HG03066 (cell line): Measurements from ENCODE around the gene MAT1A.
"Not testable (repeated sequence)": the region's sequence is repeated elsewhere in the genome, so short reads cannot be mapped to it uniquely, and the experiment has no call there.

Experiments used
- ATAC-seq: cut with Tn5 transposase; IDR thresholded peaks from one replicate; pipeline ENCODE4 v1.9.1; 2021; ENCODE audit warnings: low read depth; ENCODE audit not compliant: unreplicated experiment

Gene MAT1A

DNA sequence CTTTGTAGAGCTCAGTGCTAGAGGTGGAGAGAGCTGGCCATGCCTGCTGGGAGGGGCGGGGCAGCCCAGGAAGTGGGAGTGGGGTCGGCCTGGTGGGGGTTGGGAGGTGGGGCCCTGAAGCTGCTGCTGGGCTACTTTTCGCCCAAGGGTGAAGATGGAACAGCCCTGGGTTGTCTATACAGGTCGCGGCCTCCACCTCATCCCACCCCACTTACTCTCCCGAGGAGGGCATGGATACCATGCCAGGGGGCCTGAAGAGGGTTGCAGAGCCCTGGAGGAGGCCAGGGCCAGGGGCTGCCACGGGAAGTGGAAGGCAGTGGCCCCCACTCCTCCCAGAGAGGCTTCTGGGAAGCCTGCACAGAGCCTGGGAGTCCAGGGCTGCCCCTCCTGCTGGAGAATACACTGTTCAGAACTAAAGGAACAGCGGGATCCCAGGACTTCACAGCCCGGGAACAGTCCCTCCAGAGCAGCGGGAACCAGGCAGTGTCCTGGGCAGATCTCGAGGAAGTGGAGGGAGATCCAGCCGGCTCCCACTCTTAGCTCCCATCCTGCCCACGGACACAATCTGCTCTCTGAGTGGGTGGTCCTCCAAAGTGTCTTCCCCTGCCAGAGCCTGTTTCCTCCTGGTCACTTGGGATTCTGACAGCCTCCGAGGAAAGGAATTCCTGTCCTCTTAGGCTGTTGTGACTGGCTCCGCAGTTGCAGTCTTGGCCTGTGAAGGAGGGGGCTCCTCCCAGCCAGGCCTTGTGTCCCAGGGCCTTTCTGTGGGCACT is 23.5 kb downstream of the MAT1A start:
- no peak for ATAC-seq

DNA sequence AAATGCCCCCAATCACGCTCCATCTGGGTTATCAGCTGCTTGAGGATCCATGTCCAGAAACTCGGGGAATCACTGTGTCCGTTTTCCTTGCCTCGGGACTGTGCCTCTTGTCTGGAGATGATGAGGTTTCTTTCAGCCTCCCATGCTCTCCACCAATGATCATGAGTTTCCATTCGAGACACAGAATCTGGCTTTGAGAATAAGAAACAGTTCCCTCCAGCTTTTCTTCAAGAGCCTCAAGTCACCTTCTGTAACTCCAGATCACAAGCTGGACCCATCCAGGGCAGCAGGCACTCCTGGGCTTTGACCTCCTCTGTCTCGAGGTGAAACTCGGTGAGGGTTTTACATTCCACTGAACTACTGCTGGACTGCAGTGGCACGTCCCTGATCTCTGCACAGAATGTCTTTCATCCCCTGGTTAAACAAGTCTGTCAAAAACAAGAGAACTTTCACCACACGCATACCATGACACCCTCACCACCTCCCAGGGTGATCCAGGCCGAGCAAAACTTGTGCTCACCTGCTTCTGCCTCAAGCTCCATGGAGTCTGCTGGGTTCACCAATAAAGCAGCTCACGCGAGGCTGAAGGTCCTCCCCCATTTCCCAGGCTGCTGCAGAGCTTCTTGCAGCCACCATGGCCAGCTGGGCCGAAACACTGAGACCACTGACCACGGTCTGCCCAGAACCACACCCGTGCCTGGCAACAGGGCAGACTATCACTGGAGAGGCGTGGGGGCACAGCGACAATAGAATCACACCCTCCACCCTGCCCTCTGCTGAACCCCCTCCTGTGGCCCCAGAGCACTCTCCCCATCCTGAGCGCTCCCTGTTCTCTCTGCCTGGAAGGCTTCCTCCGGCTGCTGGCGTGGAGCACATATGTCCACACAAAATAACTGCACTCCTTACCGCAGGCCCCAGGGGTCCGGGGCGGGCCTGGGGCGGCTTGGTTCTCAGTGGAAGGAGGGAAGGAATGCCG is 25.1 kb downstream of the MAT1A start:
- ATAC-seq = no peak

DNA sequence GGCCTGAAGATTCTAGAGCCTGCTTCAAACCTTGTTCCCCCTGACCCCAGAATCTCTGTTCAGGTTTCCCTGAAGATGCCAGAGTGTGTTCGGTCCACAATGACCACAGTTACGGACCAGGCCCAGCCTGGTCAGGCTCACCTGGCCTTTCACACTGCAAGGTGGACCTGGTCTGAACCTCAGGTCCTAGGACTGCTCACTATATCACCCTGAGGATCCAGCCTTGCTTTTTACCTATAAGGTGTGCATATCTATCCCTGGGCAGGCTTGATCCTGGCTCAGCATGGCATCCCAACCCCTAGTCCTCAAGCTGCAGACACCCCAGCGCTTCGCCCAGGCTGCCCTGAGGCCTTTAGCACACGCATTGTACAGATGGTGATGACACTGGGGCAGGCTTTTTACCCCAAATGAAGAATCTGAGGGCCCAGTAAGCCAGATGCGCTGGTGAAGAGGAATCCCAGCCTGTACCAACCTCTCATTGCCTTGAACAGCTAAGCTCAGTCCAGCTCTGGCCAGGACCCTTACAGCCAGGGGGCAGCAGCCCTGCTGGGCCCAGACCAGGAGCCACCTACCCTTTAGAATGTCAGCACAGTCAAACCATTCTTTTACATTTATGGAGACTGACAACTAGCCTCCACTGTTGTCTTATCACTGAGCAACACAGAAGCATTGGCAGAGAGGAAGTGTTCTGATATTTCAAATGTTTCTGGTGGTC is 28.0 kb downstream of the MAT1A start:
- ATAC-seq = no peak

DNA sequence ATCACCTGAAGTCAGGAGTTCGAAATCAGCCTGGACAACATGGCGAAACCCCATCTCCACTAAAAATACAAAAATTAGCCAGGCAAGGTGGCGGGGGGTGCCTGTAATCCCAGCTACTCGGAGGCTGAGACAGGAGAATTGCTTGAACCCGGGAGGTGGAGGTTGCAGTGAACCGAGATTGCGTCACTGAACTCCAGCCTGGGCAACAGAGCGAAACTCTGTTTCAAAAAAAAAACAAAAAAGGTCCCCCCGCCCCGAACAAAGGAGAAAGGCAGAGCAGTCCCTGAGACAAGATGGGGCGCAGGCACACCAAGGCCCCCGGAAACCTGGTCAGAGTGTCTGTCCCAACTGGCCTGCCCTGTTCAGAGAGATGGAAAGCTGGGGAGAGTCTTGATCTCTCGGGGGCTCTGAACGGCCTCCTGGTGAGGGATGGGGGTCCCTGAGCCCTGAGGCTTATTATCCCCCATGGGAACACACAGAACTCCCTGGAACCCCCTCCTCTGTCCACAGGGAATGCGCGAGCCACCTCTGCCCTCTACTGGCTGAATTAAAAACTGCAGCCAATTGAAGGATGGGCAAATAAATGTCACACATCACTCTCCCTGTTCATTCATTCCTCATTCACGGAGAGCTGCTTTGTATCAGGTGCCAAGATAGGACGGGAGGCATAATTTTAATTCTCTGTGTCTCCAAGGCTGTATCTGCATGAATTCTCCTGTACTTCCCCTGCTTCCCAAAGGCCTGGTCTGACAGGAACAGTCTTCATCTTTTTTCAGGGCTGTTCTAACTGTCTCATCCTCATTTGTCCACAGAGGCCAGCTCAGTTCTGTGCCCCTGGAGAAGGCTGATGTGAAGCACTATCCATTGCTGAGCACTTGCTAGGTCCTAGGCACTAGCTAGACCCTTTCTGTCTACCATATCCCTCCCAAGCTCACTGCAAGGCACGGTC is 28.9 kb downstream of the MAT1A start:
- no peak for ATAC-seq

DNA sequence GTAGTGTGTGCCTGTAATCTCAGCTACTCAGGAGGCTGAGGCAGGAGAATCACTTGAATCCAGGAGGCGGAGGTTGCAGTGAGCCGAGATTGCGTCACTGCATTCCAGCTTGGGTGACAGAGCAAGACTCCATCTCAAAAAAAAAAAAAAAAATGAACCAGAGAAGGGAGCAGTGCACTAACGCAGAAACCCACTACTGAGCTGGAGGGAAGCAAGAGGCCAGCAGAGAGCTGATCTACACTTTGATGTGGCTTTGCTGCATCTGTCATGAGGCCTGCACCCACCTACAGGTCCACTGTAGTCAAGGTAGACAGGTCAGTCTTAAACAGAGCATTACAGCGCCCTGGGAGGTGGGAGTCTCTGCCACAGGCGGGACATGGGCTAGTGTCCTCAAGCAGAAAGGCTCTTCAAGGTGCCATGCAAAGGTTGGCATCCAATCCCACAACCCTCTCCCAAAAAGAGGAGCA is 30.0 kb downstream of the MAT1A start:
- ATAC-seq = no peak

DNA sequence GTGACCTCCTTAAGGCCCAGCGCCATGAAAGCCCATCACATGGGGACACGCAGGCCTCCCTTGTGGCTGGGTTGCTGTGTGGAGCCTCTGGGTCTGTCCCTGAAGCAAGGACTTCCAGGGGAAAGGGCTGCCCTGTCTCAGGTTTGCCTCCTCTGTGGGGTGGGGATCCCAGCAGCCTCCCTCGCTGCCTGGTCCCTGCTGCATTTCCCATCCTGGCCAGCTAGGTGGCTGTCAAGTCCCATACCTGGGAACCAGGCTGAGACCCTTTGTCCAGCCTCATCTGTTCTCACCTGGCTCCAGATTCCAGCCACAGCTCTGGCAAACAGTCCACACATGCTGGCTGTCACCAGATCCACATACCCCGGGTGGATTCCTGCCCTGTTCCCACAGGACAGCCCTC is 32.7 kb downstream of the MAT1A start:
- not testable (repeated sequence) for ATAC-seq

DNA sequence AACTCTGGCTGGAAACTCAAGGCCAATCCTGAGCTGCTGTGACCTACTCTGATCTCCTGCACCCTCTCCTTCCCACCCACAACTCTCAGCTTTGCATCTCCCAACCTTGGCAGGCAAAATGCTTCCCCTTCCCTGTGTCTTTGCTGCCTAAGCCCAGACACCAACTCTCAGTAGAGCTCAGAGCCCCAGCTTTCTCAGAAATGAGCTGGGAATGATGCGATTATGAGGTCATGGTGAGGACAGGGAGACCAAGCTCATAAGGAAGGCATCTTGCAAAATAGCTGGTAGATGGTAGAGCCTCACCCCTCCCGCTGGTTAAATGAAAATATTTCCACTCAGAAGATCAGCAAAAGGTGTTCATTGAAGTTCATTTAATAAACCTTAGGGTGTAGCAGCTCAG is 34.7 kb downstream of the MAT1A start:
- not testable (repeated sequence) for ATAC-seq

DNA sequence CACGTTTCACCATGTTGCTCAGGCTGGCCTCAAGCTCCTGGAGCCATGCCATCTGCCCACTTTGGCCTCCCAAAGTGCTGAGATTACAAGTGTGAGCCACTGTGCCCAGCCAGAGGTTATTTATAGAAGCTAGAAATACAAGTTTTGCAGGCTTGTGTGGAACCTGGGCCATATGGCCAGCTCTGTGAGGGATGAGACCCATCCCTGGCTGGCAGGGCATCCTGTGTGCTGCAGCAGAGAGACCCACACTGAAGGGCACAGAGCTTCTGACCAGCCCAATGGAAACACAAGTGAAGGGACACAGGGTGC is 35.5 kb downstream of the MAT1A start:
- ATAC-seq = peak; percentile 15

DNA sequence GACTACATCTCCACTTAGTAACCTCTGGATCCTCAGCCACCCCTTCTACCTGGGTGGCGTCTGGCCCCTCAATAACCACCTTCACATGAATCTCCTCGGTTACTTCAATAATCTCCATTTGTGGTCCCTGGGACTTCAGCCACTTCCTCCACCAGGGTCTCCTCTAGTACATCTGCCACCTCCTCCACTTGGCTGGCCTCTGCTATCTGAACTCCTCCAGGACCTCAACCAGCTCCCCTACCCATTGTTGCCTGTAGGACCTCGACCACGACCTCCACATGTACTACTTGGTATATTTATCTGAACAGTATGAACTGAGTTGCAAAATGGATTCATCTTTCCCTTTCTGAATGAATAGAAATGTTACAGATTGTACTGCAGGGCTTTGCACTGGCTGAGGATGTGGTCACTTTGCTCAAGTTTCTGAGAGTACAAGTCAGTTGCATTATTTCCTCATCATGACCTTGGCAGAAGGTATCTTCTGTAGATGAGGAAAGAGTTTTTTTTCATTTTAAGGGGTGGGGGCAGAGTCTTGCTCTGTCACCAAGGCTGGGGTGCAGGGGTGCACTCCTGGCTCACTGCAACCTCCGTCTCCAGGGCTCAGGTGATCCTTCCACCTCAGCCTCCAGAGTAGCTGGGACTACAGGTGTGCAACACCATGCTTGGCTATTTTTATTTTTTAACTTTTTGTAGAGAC is 36.0 kb downstream of the MAT1A start:
- peak; percentile 62 for ATAC-seq

DNA sequence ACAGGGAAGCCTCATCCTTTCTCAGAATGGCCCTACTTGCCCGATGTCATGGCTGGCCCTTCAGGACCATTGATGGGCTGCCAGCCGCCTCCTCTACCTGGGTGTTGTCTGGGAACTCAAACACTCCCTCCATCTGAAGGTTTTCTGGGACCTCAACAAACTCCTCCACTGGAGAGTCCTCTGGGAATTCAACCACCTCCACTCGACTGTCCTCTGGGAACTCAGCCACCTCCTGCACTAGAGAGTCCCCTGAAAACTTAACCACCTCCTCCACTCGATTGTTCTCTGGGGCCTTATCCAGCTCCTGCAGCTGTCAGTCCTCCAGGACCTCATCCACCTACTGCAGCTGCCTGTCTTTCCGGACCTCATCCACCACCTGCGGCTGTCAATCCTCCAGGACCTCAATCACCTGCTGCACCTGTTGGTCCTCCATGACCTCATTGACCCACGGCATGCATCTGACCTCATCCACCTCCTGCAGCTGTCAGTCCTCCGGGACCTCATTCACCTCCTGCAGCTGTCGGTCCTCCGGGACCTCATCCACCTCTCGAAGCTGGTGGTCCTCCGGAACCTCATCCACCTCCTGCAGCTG is 37.1 kb downstream of the MAT1A start:
- no peak for ATAC-seq

DNA sequence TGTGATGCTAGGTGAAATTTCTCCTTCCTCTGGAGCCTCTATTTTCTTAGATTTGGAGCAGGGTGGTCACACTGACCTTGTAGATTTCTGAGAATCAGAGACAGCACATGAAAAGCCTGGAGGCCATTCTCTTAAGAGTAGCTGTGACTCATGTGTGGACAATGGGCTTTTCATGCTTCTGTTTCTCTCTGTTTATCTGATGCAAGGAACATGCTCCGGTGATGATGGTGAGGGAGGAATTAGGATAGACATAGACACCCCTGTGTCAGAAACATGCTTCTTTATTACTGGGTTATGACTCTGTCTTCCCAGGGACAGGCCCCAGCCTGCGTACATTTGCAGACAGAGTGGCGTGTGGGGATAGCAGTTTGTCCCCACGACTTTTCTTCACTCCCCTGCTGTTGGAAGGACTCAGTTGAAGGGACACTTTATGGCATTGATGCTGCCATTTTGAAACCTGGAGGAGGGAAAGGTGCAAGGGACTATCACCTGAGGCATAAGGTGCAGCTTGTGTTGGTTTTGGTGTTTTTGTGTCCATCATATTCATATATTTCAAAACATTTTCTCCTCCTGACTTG is 37.7 kb downstream of the MAT1A start:
- ATAC-seq = not testable (repeated sequence)

DNA sequence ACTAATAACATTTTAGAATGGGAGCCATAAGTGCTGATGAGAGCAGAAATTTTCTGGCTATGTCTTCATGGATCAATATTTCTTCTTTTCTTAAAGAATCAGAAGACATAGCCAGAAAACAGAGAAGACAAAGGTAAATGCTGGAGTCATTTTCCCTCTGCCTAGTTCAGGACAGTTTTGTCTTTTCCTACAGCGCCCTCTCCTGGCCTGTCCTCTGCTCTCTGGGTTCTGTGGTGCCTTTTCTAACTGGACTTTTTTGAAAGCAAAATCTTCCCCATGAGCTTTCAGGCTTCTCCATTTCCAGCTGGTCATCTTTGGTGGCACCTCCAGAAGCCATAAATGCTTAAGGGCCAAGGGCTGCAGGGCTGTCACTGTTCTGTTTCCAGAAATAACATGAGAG is 39.1 kb downstream of the MAT1A start:
- not testable (repeated sequence) for ATAC-seq

DNA sequence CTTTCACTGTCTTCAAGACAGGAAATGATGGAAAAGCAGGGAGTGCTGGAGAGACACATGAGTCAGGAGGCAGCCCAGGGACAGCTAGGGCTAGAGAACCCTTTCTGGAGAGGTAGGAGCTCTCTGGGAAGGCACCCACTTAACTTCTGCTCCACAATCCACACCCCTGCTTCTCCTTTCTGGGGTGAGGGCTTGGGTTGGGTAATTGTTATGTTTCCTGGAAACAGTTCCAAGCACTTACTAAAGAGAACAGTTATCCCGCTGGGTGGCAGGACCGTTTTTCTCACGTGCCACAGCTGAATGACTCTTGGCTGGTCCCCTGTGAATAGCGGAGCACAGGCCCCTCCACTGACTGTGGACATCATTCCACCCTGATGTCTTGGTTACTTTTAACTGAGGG is 39.6 kb downstream of the MAT1A start:
- not testable (repeated sequence) for ATAC-seq

DNA sequence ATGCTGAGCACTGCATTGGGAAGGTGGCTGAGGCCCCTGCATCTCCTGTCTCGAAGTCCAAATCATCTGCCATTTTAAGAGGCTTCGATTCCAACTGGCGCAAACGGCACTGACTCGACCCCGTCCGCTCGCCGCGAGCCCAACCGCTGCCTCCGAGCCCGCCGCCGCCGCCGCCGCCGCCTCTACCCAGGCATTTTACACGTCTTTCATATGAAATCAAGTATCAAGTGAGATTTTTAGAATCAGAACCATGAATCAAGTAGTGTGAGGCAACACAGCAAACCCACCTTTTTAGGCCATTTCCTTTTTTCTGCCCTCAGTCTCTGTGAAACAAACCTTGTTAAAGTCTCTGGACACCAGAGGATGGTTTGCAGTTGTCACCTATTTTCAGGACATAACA is 41.8 kb downstream of the MAT1A start:
- ATAC-seq = not testable (repeated sequence)

DNA sequence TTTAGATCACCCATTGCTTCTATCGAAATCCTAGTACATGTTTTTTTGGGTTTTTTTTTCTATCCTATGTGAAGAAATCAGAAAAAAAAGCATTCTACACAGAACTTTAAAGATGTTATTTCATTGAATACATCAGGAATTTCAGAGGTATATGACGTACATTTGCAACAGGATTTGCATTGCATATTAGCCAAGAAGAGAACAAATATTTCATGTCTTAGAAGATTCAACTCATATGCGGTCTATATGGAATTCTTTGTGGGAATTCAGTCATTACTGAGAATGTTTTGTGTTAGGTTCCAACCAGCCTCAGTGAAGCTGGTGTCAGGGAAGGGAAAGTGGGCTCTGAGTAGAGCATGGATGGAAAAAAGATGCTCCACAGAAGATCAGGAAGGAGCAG is 45.1 kb downstream of the MAT1A start:
- not testable (repeated sequence) for ATAC-seq

DNA sequence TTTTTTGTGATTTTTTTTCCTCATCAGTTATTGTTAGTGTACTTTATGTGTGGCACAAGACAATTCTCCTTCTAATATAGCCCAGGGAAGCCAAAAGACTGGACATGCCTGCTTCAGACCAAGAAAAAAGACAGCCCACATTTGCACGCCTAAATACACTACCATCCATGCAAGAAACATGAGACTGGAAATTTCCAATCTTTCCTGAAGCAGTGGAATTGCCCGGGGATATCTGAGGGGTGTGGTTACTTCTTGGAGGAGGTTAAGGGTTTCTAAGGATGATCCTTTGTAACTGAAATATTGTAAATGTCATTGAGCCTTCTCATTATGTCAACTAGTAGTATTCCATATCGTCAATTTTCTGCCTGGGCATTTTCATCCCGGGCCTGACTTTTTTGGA is 47.1 kb downstream of the MAT1A start:
- ATAC-seq = not testable (repeated sequence)

DNA sequence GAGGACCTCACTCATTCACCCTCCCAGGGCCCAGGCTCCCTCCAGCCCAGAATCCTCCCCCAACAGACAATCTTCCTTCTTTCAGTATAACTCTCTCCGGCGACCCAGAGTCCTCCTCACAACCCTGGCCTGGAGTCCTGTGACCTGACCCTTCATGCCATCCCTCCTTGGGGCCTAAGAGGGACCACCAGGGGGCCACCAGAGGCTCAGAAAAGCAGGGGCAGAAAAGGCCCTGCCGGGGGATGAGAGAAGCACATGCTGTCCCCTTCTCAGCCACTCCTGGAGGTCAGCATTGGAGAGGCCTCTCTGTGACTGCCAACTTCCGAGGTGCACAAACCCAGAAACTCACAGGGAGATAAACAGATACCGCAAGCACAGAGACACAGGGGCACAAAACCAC is 53.0 kb downstream of the MAT1A start:
- not testable (repeated sequence) for ATAC-seq
